Activated T-cell treated with anti-CD3 and anti-CD28 coated beads for 1 hour (primary cell): ENCODE data around the gene ADAM10.
"Not testable (repeated sequence)": the region's sequence is repeated elsewhere in the genome, so short reads cannot be mapped to it uniquely, and the experiment has no call there.

Experiments
- DNase-seq: peaks from one replicate; pipeline ENCODE4 v3.0.0-alpha.2; 2020; ENCODE audit warnings: low read depth

ADAM10 gene

DNA sequence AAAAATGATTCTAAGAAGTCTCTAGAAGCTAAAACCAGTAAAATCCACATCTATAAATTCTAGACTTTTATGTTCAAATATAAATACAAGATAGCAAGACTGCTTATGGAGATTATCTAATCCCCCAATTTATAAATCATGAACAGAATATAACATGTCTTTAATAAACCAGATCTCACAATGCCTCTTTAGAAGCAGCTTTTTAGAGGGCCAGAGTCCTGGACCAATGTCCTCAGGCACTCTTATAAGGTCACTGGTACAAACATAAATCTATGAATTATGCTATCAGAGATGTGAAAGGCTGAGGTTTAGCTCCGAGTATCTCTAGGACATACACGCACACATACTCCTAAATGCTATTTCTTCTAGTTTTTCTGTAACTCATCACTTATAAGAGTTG is 78.3 kb downstream of the ADAM10 start:
- no peak for DNase-seq

DNA sequence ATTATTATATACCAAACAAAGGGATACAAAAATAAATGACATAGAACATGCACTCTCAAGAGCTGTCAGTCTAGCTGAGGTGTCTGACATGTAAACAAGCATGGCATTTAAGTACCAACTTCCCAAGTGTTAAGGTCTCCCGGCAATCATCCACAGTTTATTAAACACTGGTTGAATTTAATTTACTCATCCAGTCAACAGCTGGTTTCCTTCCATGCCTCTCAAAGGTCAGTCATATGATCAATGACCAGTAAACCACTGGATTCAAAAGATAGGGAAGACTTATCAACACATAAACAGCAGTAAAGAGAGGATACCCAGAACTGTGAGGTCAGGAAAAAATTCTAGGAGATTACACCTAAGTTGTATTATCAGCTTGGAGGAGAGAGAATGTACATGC is 80.4 kb downstream of the ADAM10 start:
- DNase-seq: no peak

DNA sequence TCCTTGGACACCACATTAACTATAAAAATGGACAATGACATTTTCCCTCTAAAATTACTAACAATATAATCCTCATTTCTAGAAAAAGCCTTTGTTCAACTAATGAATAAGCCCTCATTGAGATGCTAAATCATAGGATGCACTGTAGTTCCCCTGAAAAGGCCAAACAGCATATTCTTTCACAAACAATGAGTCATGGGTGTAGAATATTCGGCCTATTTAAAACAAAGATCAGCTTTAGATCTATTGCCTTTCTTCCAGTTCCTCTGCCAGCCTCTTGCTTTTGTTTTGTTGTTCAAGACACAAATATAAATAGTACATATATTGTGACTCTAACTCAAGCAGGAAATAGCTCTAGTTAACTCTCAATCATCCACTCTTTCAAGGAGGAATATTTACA is 82.5 kb downstream of the ADAM10 start:
- DNase-seq: no peak

DNA sequence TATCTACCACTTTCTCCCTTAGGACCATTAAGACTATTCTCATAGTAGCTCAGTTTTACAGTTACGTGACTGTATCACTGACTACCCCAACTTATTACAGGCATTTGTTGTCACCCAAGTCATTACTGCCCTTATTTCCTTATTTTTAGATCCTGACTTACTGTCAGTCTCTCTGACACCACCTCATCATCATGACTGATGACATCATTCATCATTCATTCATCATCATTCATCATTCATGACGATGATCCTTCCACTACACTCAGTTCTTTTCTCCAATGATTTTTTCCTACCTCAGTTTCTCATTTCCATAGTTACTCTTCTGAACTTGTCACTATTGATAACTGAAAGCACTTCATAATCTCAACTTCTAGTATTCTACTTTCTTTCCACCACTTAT is 83.8 kb downstream of the ADAM10 start:
- DNase-seq: no peak

DNA sequence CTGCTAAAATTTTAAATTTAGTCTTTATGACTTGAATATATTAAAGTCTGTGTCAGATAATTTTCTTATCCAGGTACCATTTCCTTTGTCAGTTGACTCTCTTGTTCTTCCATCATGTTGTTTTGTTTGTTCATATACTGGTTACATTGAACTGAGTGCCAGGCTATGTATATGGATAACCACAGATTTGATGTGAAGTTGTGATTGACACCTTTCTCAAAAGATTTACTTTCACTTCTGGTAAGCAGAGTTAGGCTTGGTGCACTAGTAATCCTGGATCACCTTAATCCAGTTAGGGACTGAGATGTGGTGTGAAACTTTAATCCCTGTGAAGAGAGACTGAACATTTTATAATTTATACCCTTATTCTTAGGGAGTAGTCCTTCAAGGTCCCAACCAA is 99.4 kb downstream of the ADAM10 start:
- no peak for DNase-seq

DNA sequence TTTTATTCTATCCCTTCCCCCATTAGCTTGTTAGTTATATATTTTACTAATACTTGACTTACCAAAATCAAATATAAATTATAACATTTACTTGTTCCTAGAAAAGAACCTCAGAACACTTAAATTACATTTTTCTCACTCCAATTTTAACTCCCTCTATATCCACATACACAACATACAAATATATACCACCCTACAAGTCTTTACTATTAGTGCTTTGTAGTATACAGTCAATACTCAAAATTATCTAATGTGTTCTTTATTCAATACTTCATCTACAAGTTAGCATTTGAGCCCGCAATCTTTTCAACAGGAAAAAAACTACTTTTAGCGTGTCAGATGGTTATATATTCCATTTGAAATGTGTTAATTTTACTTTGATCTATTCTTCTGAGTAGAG is 100.3 kb downstream of the ADAM10 start:
- no peak for DNase-seq

DNA sequence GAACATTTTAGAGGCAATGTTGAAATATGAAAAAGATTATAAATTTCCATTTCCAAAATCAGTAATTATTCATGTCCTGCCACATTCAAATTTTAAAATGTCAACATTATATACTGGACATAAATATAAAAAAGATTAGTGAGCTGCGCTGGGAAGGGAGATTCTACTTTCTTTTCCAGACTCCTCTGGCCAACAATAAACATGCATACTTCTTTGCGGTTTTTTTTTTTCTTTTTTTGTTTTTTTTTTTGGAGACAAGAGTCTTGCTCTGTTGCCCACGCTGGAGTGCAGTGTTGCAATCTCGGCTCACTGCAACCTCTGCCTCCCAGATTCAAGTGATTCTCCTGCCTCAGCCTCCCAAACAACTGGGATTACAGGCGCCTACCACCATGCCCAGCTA is 105.5 kb downstream of the ADAM10 start:
- no peak for DNase-seq

DNA sequence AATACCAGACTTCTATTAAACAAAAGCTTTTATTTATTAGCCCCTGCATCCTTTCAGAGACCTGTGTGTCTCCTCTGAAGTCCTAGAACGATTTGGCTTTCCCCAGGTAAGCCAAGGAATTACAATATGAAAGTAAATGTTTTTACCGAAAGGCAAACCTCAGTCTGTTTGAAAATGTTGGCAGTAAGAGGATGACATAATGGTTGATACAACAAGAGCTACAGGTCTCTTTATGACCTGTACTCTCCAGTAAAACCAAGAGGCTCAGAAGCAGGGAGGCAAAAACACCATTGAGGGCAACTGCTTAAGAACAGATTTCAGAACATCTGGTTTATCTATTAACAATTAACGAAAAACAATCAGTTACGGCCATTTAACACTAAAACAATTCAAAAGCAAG is 107.8 kb downstream of the ADAM10 start:
- no peak for DNase-seq

DNA sequence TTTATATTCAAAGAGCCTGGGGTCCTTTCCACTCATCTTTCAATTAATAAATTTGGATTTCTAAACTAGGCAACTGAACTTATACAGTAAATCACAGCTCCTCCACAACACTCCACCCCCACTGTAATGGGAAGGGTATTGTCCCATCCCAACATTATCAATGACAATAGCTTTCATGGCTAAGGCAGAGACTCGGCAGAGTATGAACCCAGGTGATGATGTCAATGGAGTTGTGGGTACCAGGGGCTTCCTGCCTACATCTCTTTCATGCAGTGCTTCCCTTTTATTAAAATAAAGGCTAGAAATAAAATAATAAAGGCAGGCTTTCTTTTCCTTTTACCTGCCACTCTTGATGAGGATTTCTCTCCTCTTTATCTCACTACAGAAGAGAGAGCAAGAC is 109.5 kb downstream of the ADAM10 start:
- no peak for DNase-seq

DNA sequence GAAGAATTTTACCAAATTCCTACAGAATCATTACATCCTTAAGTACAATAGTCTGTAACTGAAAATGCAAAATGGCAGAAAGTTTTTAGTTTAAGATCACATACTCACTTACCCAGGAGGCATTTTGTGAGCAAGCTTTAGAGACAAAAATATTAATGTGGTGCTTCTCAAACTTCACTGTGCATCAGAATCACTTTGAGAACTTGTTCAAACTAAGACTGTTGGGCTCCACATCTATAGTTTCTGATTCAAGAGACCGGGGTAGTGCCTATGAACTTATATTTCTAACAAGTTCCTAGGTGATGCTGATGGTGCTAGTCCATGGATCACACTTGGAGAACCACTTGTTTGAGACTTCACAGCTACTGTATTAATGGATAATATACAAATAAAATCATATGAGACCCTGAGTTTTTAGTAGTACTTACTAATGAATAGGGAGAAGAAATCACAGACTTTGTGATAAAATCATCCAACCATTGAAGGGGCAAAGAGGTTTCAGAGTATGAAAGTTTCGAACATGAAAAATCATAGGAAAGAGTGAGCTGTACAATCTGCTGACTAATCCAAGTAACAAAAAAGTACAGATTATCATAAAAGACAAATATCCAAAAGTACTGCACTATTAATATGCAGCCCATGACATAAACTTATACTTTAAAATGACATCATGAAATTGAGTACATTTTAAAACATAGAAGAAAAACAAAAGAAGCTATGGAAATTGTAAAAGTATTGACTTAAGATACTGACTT is 110.3 kb downstream of the ADAM10 start:
- no peak for DNase-seq

DNA sequence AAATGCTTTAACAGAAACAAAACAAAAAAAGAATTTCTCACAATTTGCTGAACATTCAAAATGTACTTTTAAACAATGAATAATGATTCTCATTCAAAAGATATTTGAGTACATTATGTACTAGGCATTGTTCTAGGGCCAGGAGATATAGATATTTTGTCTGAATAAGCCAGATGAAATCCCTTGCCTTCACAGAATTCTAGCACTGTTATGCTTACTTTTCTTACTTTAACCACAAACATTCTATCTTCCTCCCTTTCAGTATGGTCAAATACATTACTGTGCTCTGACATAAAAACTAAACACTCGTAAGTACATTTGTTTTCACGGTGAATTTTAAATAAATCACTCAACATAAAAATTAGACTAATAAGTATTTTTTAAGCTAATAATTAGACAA is 116.7 kb downstream of the ADAM10 start:
- no peak for DNase-seq

DNA sequence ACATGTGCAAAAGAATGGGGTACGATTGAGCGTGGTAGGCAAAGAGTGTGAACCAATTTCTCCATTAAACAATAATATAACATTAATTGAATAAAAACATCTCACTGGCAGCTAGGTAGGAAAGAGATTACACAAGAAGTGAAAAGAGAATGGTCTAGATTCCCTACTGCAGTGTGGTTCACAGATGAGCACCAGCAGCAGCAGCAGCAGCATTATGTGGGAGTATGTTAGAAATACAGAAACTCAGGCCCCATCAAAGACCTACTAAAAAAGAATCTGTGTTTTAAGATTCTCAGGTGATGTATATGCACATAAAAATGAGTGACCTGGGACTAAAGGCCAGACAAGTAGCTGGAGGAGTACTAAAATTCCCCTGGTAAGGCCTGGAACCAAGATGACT is 118.2 kb downstream of the ADAM10 start:
- no peak for DNase-seq

DNA sequence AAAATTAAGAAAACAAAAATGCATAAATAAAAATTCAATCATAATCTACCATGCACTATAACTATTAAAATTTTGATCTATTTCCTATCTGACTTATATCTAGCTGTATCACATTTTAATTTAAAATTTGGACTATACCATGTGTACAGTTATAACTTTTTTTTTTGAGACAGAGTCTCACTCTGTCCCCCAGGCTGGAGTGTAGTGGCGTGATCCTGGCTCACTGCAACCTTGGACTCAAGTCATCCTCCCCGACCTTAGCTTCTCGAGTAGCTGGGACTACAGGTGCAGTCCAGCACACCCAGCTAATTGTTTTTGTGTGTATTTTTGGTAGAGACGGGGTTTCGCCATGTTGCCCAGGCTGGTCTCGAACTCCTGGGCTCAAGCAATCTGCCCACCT is 119.9 kb downstream of the ADAM10 start:
- no peak for DNase-seq

DNA sequence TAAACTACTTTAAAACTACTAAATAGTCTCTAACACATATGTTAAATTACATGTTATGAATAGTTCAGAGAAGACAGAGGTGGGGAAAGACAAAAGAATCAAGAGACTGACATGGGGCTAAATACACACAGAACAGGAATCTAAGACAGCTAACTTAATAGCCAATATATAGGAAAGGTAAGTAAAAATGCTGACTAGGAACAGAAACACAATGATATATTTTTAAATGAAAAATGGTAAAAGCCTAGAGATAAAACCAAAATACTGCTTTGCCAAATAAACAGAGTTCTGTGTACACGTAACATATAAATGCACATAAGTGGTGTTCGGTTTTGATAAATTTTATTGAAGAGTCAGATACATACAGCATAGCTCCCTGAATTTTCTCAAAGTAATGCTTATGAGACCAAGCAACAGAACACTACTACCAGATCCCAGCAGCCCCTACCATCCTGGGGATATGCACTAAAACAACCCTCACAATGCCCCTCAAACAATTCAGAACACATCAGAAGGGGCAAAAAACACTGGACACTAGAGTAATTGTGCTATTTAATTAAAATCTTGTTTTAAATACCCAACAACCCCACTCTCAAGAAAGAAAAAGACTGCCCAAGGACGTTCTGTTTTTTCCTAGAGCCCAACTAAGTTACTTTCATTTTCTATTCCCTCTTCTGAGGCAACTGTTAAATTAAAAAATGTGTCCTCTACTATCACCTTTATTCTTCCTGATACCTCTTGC is 121.1 kb downstream of the ADAM10 start:
- DNase-seq: no peak

DNA sequence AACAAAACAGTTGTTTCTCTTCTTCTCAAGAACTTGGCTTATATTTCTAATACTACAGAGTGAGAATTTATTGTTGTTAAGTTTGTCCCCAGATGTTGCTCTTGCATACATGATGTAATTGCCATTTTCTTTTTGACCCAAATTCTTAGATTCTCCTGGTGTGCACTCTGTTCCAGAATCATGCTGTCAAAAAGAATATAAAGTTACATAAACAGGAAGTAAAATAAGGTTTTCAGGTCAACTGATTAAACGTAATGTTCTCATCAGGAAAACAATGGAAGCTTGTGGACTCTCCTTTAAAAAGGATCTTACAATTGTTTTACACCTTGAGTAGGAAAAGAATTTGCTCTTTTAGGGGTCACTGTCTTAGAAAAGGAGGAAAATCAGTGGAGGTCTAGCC is 121.8 kb downstream of the ADAM10 start:
- DNase-seq: no peak

DNA sequence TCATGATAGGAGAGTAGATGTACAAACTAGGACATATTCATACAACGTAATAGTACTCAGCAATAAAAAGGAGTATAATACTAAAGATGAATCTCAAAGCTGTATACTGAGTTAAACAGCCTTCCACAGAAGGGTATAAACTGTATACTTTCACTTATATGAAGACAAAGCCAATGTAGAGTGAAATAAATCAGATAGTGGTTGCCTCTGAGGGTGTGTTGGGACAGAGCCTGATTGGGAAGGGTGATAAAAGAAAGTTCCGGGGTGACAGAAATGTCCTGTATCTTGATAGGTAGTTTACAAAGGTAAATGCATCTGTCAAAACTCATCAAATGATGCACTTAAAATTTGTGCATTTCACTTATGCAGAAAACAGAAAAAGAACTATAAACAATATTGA is 122.5 kb downstream of the ADAM10 start:
- no peak for DNase-seq

DNA sequence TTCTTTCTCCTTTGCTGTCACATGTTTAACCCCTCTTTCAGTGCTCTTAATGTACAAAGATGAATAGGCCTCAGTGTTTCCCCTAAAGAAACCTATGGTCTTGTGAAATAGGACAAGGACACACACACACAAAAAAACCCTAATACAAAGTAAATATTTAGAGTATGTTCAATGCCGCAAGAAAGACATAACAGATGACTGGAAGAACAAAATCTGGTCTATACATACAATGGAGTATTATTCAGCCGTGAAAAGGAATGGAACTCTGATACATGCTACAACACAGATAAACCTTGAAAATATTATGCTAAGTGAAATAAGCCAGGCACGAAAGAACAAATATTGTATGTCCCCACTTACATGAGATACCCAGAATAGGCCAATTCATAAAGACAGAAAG is 123.1 kb downstream of the ADAM10 start:
- DNase-seq: no peak

DNA sequence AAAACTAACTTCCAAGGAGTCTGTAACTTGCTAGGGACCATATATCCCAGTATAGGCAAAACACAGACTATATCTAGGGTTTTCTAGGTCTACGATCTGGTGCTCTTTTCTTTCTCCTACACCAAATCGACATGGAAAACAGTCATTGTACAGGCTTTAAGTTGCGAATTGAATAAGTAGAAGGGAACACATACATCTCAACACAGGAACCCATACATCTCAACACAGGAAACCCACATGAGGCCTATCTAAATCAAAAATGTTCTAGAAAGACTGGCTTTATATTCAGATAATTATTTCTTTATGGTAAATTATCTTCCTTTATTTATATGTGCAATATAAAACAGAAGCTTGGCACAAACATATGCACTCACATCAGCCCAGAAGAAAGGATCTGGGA is 126.6 kb downstream of the ADAM10 start:
- DNase-seq: no peak

DNA sequence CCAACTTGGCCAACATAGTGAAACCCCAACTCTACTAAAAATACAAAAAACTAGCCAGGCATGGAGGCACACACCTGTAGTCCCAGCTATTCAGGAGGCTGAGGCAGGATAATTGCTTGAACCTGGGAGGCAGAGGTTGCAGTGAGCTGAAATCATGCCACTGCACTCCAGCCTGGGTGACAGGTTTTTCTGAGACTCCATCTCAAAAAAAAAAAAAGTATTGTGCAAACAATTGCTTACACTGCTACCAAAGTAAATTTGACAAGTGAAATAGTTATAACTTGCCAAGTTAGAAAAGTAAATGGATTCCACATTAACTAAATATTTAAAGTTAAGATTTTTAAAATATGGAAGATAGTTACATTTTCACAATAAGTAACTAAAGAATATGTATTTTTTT is 129.2 kb downstream of the ADAM10 start:
- DNase-seq: not testable (repeated sequence)

DNA sequence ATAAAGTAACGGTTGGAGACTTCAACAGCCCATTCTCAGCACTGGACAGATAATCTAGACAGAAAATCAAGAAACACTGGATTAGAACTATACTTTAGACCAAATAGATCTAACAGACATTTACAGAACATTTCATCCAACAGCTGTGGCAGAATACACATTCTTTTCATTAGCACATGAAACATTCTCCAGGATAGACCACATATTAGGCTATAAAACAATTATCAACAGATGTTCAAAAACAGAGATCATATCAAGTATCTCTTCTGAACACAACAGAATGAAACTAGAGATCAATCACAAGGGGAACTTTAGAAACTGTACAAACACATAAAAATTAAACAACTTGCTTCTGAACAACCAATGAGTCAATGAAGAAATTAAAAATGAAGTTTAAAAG is 133.3 kb downstream of the ADAM10 start:
- DNase-seq: no peak

DNA sequence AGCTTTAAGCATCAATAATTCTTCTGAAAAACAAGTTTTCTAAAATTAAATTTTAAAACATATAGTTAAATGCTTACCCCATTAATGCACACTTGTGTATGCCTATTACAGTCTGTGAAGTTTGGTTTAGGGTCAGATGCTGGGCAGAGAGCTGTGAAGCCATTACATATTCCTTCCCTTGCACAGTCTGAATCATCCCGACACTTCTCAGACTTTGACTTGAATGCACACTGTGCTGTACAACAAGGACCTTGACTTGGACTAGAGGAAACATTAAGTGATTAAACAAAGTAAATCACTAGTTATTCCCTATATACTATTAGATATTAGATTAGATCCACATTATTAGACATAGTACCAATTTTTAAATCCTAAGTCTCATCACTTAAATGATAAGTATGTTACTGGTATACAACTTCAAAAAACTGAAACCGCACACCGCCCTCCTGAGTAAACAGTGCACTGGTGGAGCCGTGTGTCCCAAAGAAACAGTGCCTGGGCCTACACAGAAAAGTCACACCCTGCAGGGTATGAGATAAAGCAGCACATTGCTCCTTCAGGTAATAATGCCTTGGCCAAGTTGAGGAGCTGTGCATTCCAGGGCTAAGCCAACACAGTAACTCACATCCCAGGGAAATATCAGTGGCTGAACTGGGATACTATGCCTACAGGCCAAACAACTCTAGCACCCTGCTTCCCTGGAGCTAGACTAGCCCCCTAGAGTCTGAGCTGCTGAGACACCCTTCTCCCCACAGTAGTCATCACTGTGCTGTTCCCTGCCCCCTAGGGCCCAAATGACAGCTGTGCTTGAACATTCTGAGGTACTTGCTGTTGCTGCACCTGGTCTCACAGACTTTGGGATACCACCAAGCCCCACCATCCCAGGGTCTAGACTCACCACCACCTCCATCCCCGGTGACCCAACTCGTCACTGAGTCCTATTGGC is 137.5 kb downstream of the ADAM10 start:
- DNase-seq: no peak

DNA sequence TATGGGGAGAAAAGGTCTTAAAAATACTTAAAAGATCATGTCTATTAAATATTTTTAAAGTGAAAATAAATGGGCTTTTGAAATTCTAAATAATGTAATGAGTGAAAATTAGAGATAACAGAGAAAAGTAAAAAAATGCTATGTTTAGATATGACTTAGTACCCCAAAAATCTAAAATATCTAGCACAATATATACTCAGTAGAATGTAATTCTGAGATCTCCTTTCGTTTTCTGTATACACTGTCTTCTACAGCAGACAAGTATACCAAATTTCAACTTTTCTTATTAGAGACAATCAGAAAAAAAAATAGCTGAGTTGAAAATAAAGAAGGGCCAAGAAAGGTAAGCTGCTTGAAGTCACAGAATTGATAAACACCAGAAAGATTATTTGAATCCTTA is 140.8 kb downstream of the ADAM10 start:
- no peak for DNase-seq

DNA sequence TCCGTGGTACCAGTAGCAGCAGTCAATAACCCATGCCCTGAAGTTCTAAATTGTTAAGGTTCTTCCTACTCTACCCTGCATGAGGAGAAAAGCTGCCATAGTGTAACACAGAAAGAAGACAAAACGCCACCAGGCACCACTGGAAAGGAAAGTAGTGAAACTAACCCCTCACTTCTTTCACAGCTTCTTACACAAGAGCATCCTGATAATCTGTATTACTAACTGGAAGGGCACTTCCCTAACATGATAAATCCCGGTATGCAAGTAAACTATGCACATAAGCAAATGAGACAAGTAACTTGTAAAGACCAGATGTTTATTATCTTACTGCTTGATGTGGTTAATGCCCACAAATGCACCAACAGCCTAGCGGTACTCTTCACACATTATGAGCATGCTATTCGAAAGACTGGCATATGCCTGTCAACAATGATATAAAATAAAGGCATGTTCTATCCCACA is 141.3 kb downstream of the ADAM10 start:
- no peak for DNase-seq
